ENCODE measurements around the gene TCF12. TPM values are rescaled to one million over a fixed set of nuclear protein-coding genes. Genes with fewer than 3 reads are reported as not detected.

The TCF12 gene
- total RNA-seq, 1 experiment from 2014 or later: 76.7 TPM

DNA sequence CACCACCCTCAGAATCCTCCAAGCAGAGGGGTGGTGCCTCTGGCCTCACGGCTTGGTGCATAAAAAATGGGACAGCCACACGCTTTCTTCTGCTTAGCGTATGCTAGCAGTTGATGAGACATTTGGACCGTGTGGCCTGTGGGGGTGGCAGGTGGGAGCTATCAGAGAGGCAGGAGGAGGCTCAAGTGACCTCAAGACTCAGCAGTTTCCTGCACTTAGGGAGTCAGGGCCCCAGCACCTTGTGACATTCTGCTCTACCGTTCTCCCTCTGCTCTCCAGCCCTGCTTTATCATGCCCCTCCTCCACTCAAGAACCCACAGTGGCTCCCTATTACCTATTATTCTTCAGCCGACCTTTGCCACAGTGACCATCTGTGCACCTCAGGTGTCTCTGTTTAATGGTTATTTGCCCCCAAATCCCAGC is 416.9 kb downstream of the TCF12 start:
- H3K79me2 ChIP-seq (ENCODE audit: insufficient read depth, low read length): no peaks in the 10 kb centered on the region
- no peak overlapping the region for H3T11ph ChIP-seq (ENCODE audit: low read length)
- no peak overlapping the region for H3K56ac ChIP-seq (ENCODE audit: insufficient read length, low read depth, low read length)
- no peak overlapping the region for H3K23ac ChIP-seq (ENCODE audit: insufficient read length, low read depth, low read length)
- Mint-ChIP-seq H3K27me3 (ENCODE audit: low read depth) (no peaks in the 10 kb centered on the region), H3K4me1 (peaks cover 12 to 19% of the 10 kb centered on the region in 2 experiments), H3K4me3 (no peak overlapping the region), H3K9me3 (no peaks in the 10 kb centered on the region), H3K36me3 (ENCODE audit: insufficient read depth in 1 of 3, low read depth in 3 of 3) (no peaks in the 10 kb centered on the region), H3K27ac (no peak overlapping the region)
- H3K4ac ChIP-seq (ENCODE audit: low read depth, low read length): no peak overlapping the region
- H3K4me1 ChIP-seq (ENCODE audit: insufficient read depth, low read length): no peaks in the 10 kb centered on the region
- no peak overlapping the region for H3K27ac ChIP-seq (ENCODE audit: insufficient read length, low read depth, low read length)
- no peak overlapping the region for H3K4me2 ChIP-seq (ENCODE audit: insufficient read depth, insufficient read length, low read length)
- no peak overlapping the region for H2AK5ac ChIP-seq (ENCODE audit: insufficient read length, low read length)
- no peak overlapping the region for H2BK120ac ChIP-seq (ENCODE audit: low read depth, low read length, poor library complexity, severe bottlenecking)
- H3K23me2 ChIP-seq (ENCODE audit: insufficient read length, low read depth, low read length, poor library complexity, severe bottlenecking): no peaks in the 10 kb centered on the region
- H3K9me3 ChIP-seq (ENCODE audit: control insufficient read depth, low read depth, low read length): no peaks in the 10 kb centered on the region
- no peak overlapping the region for H4K91ac ChIP-seq (ENCODE audit: insufficient read length, low read depth, low read length)
- H2AFZ ChIP-seq (ENCODE audit: low read length): no peak overlapping the region
- no peaks in the 10 kb centered on the region for H3K79me1 ChIP-seq (ENCODE audit: insufficient read depth, low read depth, low read length, poor library complexity, severe bottlenecking)
- no peak overlapping the region for H2BK15ac ChIP-seq (ENCODE audit: low read depth, low read length)
- no peak overlapping the region for H4K8ac ChIP-seq (replicated peaks; ENCODE audit: insufficient read length, low read depth, low read length)
- H4K20me1 ChIP-seq (ENCODE audit: control insufficient read depth, insufficient read depth, insufficient read length): no peaks in the 10 kb centered on the region
- H2BK20ac ChIP-seq (ENCODE audit: low read depth, low read length, poor library complexity, severe bottlenecking): no peak overlapping the region
- no peak overlapping the region for H2BK5ac ChIP-seq (ENCODE audit: insufficient read length, low read length)
- no peak for DNase-seq
- no peak overlapping the region for H3K14ac ChIP-seq (ENCODE audit: insufficient read depth, low read length)
- no peak overlapping the region for H2BK12ac ChIP-seq (ENCODE audit: insufficient read length, low read depth, low read length)
- no peaks in the 10 kb centered on the region for H3K27me3 ChIP-seq (ENCODE audit: insufficient read depth, low read length)
- H3K18ac ChIP-seq (ENCODE audit: insufficient read length, low read depth, low read length): no peak overlapping the region
- H3K9ac ChIP-seq (ENCODE audit: extremely low read depth, insufficient read length, low read length): no peak overlapping the region
- no CpG with 5 or more reads among the region's 6 CpGs for WGBS (ENCODE audit: extremely low coverage, insufficient read length, low lambda C conversion rate)
- TF ChIP-seq, protein P1, sequence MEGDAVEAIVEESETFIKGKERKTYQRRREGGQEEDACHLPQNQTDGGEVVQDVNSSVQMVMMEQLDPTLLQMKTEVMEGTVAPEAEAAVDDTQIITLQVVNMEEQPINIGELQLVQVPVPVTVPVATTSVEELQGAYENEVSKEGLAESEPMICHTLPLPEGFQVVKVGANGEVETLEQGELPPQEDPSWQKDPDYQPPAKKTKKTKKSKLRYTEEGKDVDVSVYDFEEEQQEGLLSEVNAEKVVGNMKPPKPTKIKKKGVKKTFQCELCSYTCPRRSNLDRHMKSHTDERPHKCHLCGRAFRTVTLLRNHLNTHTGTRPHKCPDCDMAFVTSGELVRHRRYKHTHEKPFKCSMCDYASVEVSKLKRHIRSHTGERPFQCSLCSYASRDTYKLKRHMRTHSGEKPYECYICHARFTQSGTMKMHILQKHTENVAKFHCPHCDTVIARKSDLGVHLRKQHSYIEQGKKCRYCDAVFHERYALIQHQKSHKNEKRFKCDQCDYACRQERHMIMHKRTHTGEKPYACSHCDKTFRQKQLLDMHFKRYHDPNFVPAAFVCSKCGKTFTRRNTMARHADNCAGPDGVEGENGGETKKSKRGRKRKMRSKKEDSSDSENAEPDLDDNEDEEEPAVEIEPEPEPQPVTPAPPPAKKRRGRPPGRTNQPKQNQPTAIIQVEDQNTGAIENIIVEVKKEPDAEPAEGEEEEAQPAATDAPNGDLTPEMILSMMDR (conservative IDR thresholded peaks at IDR 0.05): no peak
- no peak overlapping the region for H4K5ac ChIP-seq (ENCODE audit: insufficient read length, low read depth, low read length)

Data from H9 (cell line).